SK-N-SH (cell line): ENCODE measurements around the gene DPYSL5. TPM values are rescaled to one million over a fixed set of nuclear protein-coding genes. Genes with fewer than 3 reads are reported as not detected.

Experiments
- CTCF ChIA-PET: fragments of 300-600, 350-600 bp; formaldehyde crosslinking; extraction: SDS; loops from one replicate; lab custom pipeline; 2021; lab: Yijun Ruan, JAX
- POLR2A ChIA-PET: fragments of 350-600 bp; sonication (Branson Sonifier 250); formaldehyde crosslinking; extraction: SDS; loops from one replicate; lab custom pipeline; 2020; ENCODE audit warnings: antibody characterized with exemption, inconsistent platforms; lab: Yijun Ruan, JAX
- DNase-seq: peaks from one replicate; pipeline ENCODE4 v3.0.0; 2012
- H2AFZ ChIP-seq: fragments of 200-600 bp; sonication (generic); 2 replicates; pipeline ENCODE4 v1.8.1; 2016; ENCODE audit warnings: antibody characterized with exemption, mild to moderate bottlenecking, low read depth
- H3F3A ChIP-seq: fragments of 200-600 bp; sonication (generic); replicated peaks from 2 replicates; pipeline ENCODE3; 2016; ENCODE audit warnings: antibody characterized with exemption, mild to moderate bottlenecking; ENCODE audit not compliant: insufficient read depth
- H3K27ac ChIP-seq, 2 experiments: fragments of 200-500 bp in 1 of 2; fragments of 200-600 bp in 1 of 2; sonication (Bioruptor generic) in 1 of 2; sonication (generic), shearing (Covaris generic) in 1 of 2; 2 replicates each; pipeline versions ENCODE4 v1.5.1 to v1.6.1; 2014 to 2016; ENCODE audit warnings: low read depth in 2 of 2, inconsistent platforms in 1 of 2, low read length in 1 of 2, mild to moderate bottlenecking in 1 of 2, mixed read lengths in 1 of 2
- H3K27me3 ChIP-seq: fragments of 200-600 bp; sonication (generic), shearing (Covaris generic); 2 replicates; pipeline ENCODE4 v1.6.1; 2016; ENCODE audit warnings: mixed run types; ENCODE audit not compliant: insufficient read depth
- H3K36me3 ChIP-seq, 2 experiments: fragments of 200-500 bp in 1 of 2; fragments of 200-600 bp in 1 of 2; sonication (Bioruptor generic) in 1 of 2; sonication (generic) in 1 of 2; replicated peaks in 1 of 2; 2 replicates each; pipeline versions ENCODE3 to v1.5.1; 2014 to 2016; ENCODE audit warnings: low read length in 1 of 2, mild to moderate bottlenecking in 1 of 2; ENCODE audit not compliant: insufficient read depth in 2 of 2, control insufficient read depth in 1 of 2
- H3K4me1 ChIP-seq, 2 experiments: fragments of 200-500 bp in 1 of 2; fragments of 200-600 bp in 1 of 2; sonication (Bioruptor generic) in 1 of 2; sonication (generic), shearing (Covaris generic) in 1 of 2; 2 replicates each; pipeline versions ENCODE4 v1.5.1 to v1.6.1; 2014 to 2016; ENCODE audit warnings: low read depth in 1 of 2, low read length in 1 of 2, mixed run types in 1 of 2; ENCODE audit not compliant: insufficient read depth in 2 of 2, control insufficient read depth in 1 of 2
- H3K4me2 ChIP-seq: fragments of 200-600 bp; sonication (generic), shearing (Covaris generic); 2 replicates; pipeline ENCODE4 v1.6.1; 2017; ENCODE audit warnings: mixed run types
- H3K4me3 ChIP-seq, 2 experiments: fragments of 200-500 bp in 1 of 2; fragments of 200-600 bp in 1 of 2; sonication (Bioruptor generic) in 1 of 2; sonication (generic), shearing (Covaris generic) in 1 of 2; 2 replicates each; pipeline versions ENCODE4 v1.5.1 to v1.8.1; 2014 to 2016; ENCODE audit warnings: low read depth in 2 of 2, inconsistent platforms in 1 of 2, low read length in 1 of 2, mild to moderate bottlenecking in 1 of 2, mixed read lengths in 1 of 2, moderate library complexity in 1 of 2
- H3K79me2 ChIP-seq: fragments of 200-600 bp; sonication (generic); 2 replicates; pipeline ENCODE4 v1.8.1; 2017; ENCODE audit warnings: mild to moderate bottlenecking; ENCODE audit not compliant: insufficient read depth
- H3K9ac ChIP-seq: fragments of 200-600 bp; sonication (generic); 2 replicates; pipeline ENCODE4 v1.6.1; 2017; ENCODE audit warnings: mixed run types
- H3K9me2 ChIP-seq: fragments of 200-600 bp; sonication (generic); 2 replicates; pipeline ENCODE4 v1.6.1; 2017; ENCODE audit warnings: mixed run types
- H3K9me3 ChIP-seq: fragments of 200-600 bp; sonication (generic); 2 replicates; pipeline ENCODE4 v1.6.1; 2017; ENCODE audit warnings: mixed run types, mild to moderate bottlenecking, moderate library complexity
- H4K20me1 ChIP-seq: fragments of 200-600 bp; sonication (generic); 2 replicates; pipeline ENCODE4 v1.6.1; 2017; ENCODE audit warnings: mild to moderate bottlenecking, mixed run types; ENCODE audit not compliant: insufficient read depth
- CHD2 ChIP-seq: fragments of 150-350 bp; IDR thresholded peaks from 2 replicates; pipeline ENCODE4 v1.6.1; 2018; ENCODE audit warnings: low read length; ENCODE audit not compliant: partially characterized antibody
- CTCF ChIP-seq: fragments of 200-600 bp; sonication (generic); IDR thresholded peaks from 2 replicates; pipeline ENCODE4 v1.6.1; 2017; ENCODE audit warnings: antibody characterized with exemption, mild to moderate bottlenecking, moderate library complexity
- ELF1 ChIP-seq: IDR thresholded peaks from 2 replicates; pipeline ENCODE4 v1.4.0; 2012
- EZH2phosphoT487 ChIP-seq: fragments of 200-600 bp; sonication (generic); IDR thresholded peaks from 2 replicates; pipeline ENCODE4 v1.6.1; 2017; ENCODE audit warnings: low read depth, mixed run types, mild to moderate bottlenecking, antibody characterized with exemption, moderate library complexity, borderline replicate concordance
- FOXJ3 ChIP-seq: sonication (generic); formaldehyde crosslinking; IDR thresholded peaks from 2 replicates; pipeline ENCODE4 v1.5.1; 2020; ENCODE audit warnings: mild to moderate bottlenecking, missing genetic modification reagents
- GABPA ChIP-seq: IDR thresholded peaks from 2 replicates; pipeline ENCODE4 v1.4.0; 2012; ENCODE audit warnings: low read depth, mild to moderate bottlenecking
- IRF3 ChIP-seq: fragments of 150-350 bp; IDR thresholded peaks from 2 replicates; pipeline ENCODE4 v1.6.1; 2016; ENCODE audit warnings: mild to moderate bottlenecking, low read depth, low read length
- JUND ChIP-seq: IDR thresholded peaks from 2 replicates; pipeline ENCODE4 v1.4.0; 2012
- NFIC ChIP-seq: IDR thresholded peaks from 2 replicates; pipeline ENCODE4 v1.4.0; 2012; ENCODE audit warnings: borderline replicate concordance
- NRF1 ChIP-seq: IDR thresholded peaks from 2 replicates; pipeline ENCODE4 v1.6.1; 2012; ENCODE audit warnings: low read depth, mild to moderate bottlenecking, low read length
- RAD21 ChIP-seq: IDR thresholded peaks from 2 replicates; pipeline ENCODE4 v1.6.1; 2012; ENCODE audit warnings: mild to moderate bottlenecking, low read length
- RCOR1 ChIP-seq: fragments of 150-350 bp; IDR thresholded peaks from 2 replicates; pipeline ENCODE4 v1.6.1; 2017; ENCODE audit warnings: antibody characterized with exemption, low read length
- SIN3A ChIP-seq: IDR thresholded peaks from 2 replicates; pipeline ENCODE4 v1.6.1; 2012; ENCODE audit warnings: low read depth, mild to moderate bottlenecking, low read length, moderate library complexity, borderline replicate concordance
- TAF1 ChIP-seq: IDR thresholded peaks from 2 replicates; pipeline ENCODE4 v1.6.1; 2012; ENCODE audit warnings: low read depth, mild to moderate bottlenecking, low read length, moderate library complexity, borderline replicate concordance
- WGBS: methylation state at CpG from one replicate; pipeline ENCODE4 v1.1.6; 2017; ENCODE audit warnings: low lambda C conversion rate; 5-methylcytosine and 5-hydroxymethylcytosine counted together
- polyA plus RNA-seq, 3 experiments: library from polyadenylated mRNA; depleted of rRNA; stranded (reverse); fragments of >200 nt; gene quantifications; 2 replicates each; pipeline ENCODE4 v1.2.3, GENCODE V29; 2012

Gene DPYSL5
- polyA plus RNA-seq, 1 of the 3 experiments (the other 2 are of a cell fraction): 0.79 TPM

- no peaks in the 10 kb centered on the region for H3K9me2 ChIP-seq
- H3K9ac ChIP-seq: no peak overlapping the region
- no peak overlapping the region for H3K4me3 ChIP-seq
- TF ChIP-seq CTCF: no peak
- TF ChIP-seq SIN3A: no peak
- TF ChIP-seq GABPA: no peak
- no peak for TF ChIP-seq RAD21
- no peak for TF ChIP-seq RCOR1
- TF ChIP-seq NRF1: no peak
- TF ChIP-seq NFIC: no peak
- no peak for TF ChIP-seq EZH2phosphoT487
- H3K27ac ChIP-seq: no peak overlapping the region
- H3F3A ChIP-seq: no peaks in the 10 kb centered on the region
- no peaks in the 10 kb centered on the region for H4K20me1 ChIP-seq
- H3K9me3 ChIP-seq: no peaks in the 10 kb centered on the region
- H3K27me3 ChIP-seq: peaks cover 45% of the 10 kb centered on the region
- H3K36me3 ChIP-seq: no peaks in the 10 kb centered on the region
- no peak for DNase-seq
- CTCF ChIA-PET: interaction anchor here (1.0 to 2.3 kb wide), 4 partner anchors 36 to 130 kb away, joined by 4 to 9 read pairs (median 4); no protein-coding TSS in a partner anchor
- H2AFZ ChIP-seq: no peak overlapping the region
- 47% methylated on average over 2 of the region's 2 CpGs for WGBS
- peaks cover 0 to 3% of the 10 kb centered on the region in 2 experiments; a peak in 1 of 4 replicates for H3K4me1 ChIP-seq
- H3K79me2 ChIP-seq: no peaks in the 10 kb centered on the region
- POLR2A ChIA-PET: interaction anchor here (1.6 kb wide), 1 partner anchor 8 kb away, joined by 3 read pairs; no protein-coding TSS in a partner anchor
- H3K4me2 ChIP-seq: no peak overlapping the region
Measured at GRCh38 chr2:26886736-26887135, 38.8 kb downstream of the DPYSL5 start.

- Histone ChIP-seq H3K27ac (no peak overlapping the region), H3K4me2 (no peak overlapping the region), H3K36me3 (no peaks in the 10 kb centered on the region), H2AFZ (no peak overlapping the region), H3K79me2 (no peaks in the 10 kb centered on the region), H3K4me1 (peaks cover 0 to 3% of the 10 kb centered on the region in 2 experiments; a peak in 1 of 4 replicates), H3F3A (no peaks in the 10 kb centered on the region), H3K9me3 (no peaks in the 10 kb centered on the region), H3K4me3 (no peak overlapping the region), H3K27me3 (peaks cover 44% of the 10 kb centered on the region), H3K9me2 (no peaks in the 10 kb centered on the region), H4K20me1 (no peaks in the 10 kb centered on the region), H3K9ac (no peak overlapping the region)
- ChIA-PET CTCF (interaction anchor here (0.9 to 2.3 kb wide), 4 partner anchors 36 to 130 kb away, joined by 4 to 9 read pairs (median 4); no protein-coding TSS in a partner anchor), POLR2A (interaction anchor here (1.1 to 1.6 kb wide), 2 partner anchors 8 to 25 kb away, joined by 3 to 4 read pairs; no protein-coding TSS in a partner anchor)
- no peak for DNase-seq
- TF ChIP-seq NRF1: no peak
- TF ChIP-seq FOXJ3 (CRISPR knock-in tag): no peak
- TF ChIP-seq JUND: no peak
- no peak for TF ChIP-seq CHD2
- TF ChIP-seq TAF1: no peak
- no peak for TF ChIP-seq IRF3
- TF ChIP-seq ELF1: no peak
- 58% methylated on average over 4 of the region's 4 CpGs for WGBS
Measured at GRCh38 chr2:26887151-26887550, 39.2 kb downstream of the DPYSL5 start.
